Hematopoietic multipotent progenitor cell treated with erythropoietin and hydrocortisone succinate and interleukin-3 and kit ligand, for 15 days (in vitro differentiated cells): ENCODE data around the gene GAR1.
A peak's percentile ranks its signal among the peaks of the same experiment; 100 is the strongest.
"Not testable (repeated sequence)": the region's sequence is repeated elsewhere in the genome, so short reads cannot be mapped to it uniquely, and the experiment has no call there.

Experiments used
- DNase-seq: peaks from one replicate; pipeline ENCODE4 v3.0.0-alpha.2; 2015; ENCODE audit warnings: low spot score

GAR1 gene

GRCh38 chr4:109815151-109816081, at the start of gene GAR1:
GAR1 (plus strand) TSS chr4:109815762; CDS start chr4:109816165, 403 bp downstream.
- peak; percentile 97 for DNase-seq

GRCh38 chr4:109782092-109782491, 33.5 kb upstream of the GAR1 start:
- DNase-seq: not testable (repeated sequence)

- DNase-seq: no peak
Observed at GRCh38 chr4:109786846-109787245, 28.7 kb upstream of the GAR1 start.

GRCh38 chr4:109787807-109788206, 27.8 kb upstream of the GAR1 start:
- DNase-seq: no peak

- DNase-seq: no peak
Observed at GRCh38 chr4:109795059-109795458, 20.5 kb upstream of the GAR1 start.

- DNase-seq: no peak
Observed at GRCh38 chr4:109798866-109799265, 16.7 kb upstream of the GAR1 start.

GRCh38 chr4:109801099-109801789, 14.3 kb upstream of the GAR1 start:
- DNase-seq: no peak

GRCh38 chr4:109801895-109802319, 13.7 kb upstream of the GAR1 start, which contains the start of gene CFI:
CFI (minus strand) TSS chr4:109801999; CDS start chr4:109801971, 28 bp downstream.
- DNase-seq: no peak

GRCh38 chr4:109803924-109804571, 11.5 kb upstream of the GAR1 start:
- peak; percentile 53 for DNase-seq

GRCh38 chr4:109809655-109810054, 5.9 kb upstream of the GAR1 start:
- no peak for DNase-seq

GRCh38 chr4:109810552-109811387, 4.8 kb upstream of the GAR1 start:
- no peak for DNase-seq

GRCh38 chr4:109811707-109812106, 3.9 kb upstream of the GAR1 start:
- DNase-seq: no peak

GRCh38 chr4:109816082-109816442, 500 bp downstream of the GAR1 start:
- DNase-seq: peak; percentile 18

GRCh38 chr4:109816894-109817293, 1.3 kb downstream of the GAR1 start:
- no peak for DNase-seq

- DNase-seq: no peak
Observed at GRCh38 chr4:109818268-109818667, 2.7 kb downstream of the GAR1 start.

- no peak for DNase-seq
Observed at GRCh38 chr4:109820563-109820962, 5.0 kb downstream of the GAR1 start.

- no peak for DNase-seq
Observed at GRCh38 chr4:109821185-109821584, 5.6 kb downstream of the GAR1 start.

- DNase-seq: peak; percentile 58
Observed at GRCh38 chr4:109826719-109827118, 11.2 kb downstream of the GAR1 start.

GRCh38 chr4:109827672-109828071, 12.1 kb downstream of the GAR1 start, which contains the start of gene RRH:
RRH (plus strand) TSS chr4:109827972; CDS start chr4:109828028, 56 bp downstream.
- DNase-seq: no peak

GRCh38 chr4:109833756-109834155, 18.2 kb downstream of the GAR1 start:
- no peak for DNase-seq

- DNase-seq: no peak
Observed at GRCh38 chr4:109836985-109837384, 21.4 kb downstream of the GAR1 start.
